ENCODE data around the gene MAP3K12.

- TF ChIP-seq, protein P1, sequence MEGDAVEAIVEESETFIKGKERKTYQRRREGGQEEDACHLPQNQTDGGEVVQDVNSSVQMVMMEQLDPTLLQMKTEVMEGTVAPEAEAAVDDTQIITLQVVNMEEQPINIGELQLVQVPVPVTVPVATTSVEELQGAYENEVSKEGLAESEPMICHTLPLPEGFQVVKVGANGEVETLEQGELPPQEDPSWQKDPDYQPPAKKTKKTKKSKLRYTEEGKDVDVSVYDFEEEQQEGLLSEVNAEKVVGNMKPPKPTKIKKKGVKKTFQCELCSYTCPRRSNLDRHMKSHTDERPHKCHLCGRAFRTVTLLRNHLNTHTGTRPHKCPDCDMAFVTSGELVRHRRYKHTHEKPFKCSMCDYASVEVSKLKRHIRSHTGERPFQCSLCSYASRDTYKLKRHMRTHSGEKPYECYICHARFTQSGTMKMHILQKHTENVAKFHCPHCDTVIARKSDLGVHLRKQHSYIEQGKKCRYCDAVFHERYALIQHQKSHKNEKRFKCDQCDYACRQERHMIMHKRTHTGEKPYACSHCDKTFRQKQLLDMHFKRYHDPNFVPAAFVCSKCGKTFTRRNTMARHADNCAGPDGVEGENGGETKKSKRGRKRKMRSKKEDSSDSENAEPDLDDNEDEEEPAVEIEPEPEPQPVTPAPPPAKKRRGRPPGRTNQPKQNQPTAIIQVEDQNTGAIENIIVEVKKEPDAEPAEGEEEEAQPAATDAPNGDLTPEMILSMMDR (IDR thresholded peaks at IDR 0.05; ENCODE audit: low read length): no peak
- no peak for TF ChIP-seq EZH2 (IDR thresholded peaks at IDR 0.05; ENCODE audit: borderline replicate concordance, low read length)
Observed at GRCh38 chr12:53523131-53523530, 23.9 kb upstream of the MAP3K12 start.
